Gastroesophageal sphincter (tissue), 4 donors: ENCODE results near the gene CD19. TPM values are rescaled to one million over a fixed set of nuclear protein-coding genes. Genes with fewer than 3 reads are reported as not detected.
"Not testable (repeated sequence)": the region's sequence is repeated elsewhere in the genome, so short reads cannot be mapped to it uniquely, and the experiment has no call there.

Experiments
- ATAC-seq: fragments of 150-250 bp; one replicate; pipeline ENCODE4 v1.9.1; 2016; ENCODE audit warnings: mild to moderate bottlenecking, moderate library complexity
- H3K27ac ChIP-seq, 4 donors: fragments of 200-600 bp; sonication (generic) in 3 of 4; 1 replicate in 3 of 4; 2 replicates in 1 of 4; pipeline ENCODE4 v1.5.1; 2016 to 2019
- H3K27me3 ChIP-seq: fragments of 200-600 bp; sonication (generic); one replicate; pipeline ENCODE4 v1.5.1; 2019
- H3K36me3 ChIP-seq, 2 donors: fragments of 200-600 bp; sonication (generic); one replicate each; pipeline ENCODE4 v1.5.1; 2019; ENCODE audit warnings: control low read depth in 1 of 2
- H3K4me1 ChIP-seq, 3 donors: fragments of 200-600 bp; sonication (generic); 1 replicate in 2 of 3; 2 replicates in 1 of 3; pipeline ENCODE4 v1.5.1; 2016 to 2019; ENCODE audit warnings: control low read depth in 2 of 3
- H3K4me3 ChIP-seq, 2 donors: fragments of 200-600 bp; sonication (generic); one replicate each; pipeline ENCODE4 v1.5.1; 2019; ENCODE audit warnings: mild to moderate bottlenecking in 1 of 2, moderate library complexity in 1 of 2
- H3K9me3 ChIP-seq, 3 donors: fragments of 200-600 bp; sonication (generic); one replicate each; pipeline ENCODE4 v1.5.1; 2017 to 2019; ENCODE audit warnings: control low read depth in 2 of 3
- EP300 ChIP-seq: sonication (generic); formaldehyde crosslinking; IDR thresholded peaks from one replicate; pipeline ENCODE4 v1.6.1; 2017; ENCODE audit warnings: antibody characterized with exemption, mild to moderate bottlenecking
- POLR2A ChIP-seq, 2 donors: fragments of 450-650 bp; IDR thresholded peaks; one replicate each; pipeline ENCODE4 v1.6.1; 2017; ENCODE audit warnings: antibody characterized with exemption in 2 of 2, mild to moderate bottlenecking in 2 of 2, moderate library complexity in 1 of 2
- POLR2AphosphoS5 ChIP-seq: sonication (generic); formaldehyde crosslinking; IDR thresholded peaks from one replicate; pipeline ENCODE4 v1.6.1; 2017; ENCODE audit warnings: antibody characterized with exemption
- WGBS, 2 donors: methylation state at CpG; one replicate each; pipeline ENCODE4 v1.1.5; 2018; ENCODE audit warnings: low coverage in 1 of 2; 5-methylcytosine and 5-hydroxymethylcytosine counted together
- total RNA-seq, 4 donors: library from RNA; depleted of rRNA; stranded (reverse); fragments of >200 nt; gene quantifications; one replicate each; pipeline ENCODE4 v1.1.0, GENCODE V29; 2016
- TF ChIP-seq, protein P1 (sequence below), 4 experiments: fragments of 200-600 bp in 2 of 4; fragments of 450-650 bp in 2 of 4; sonication (generic) in 1 of 4; IDR thresholded peaks; one replicate each; pipeline ENCODE4 v1.5.1; 2017 to 2019; ENCODE audit warnings: antibody characterized with exemption in 4 of 4, mild to moderate bottlenecking in 2 of 4, moderate library complexity in 2 of 4

The CD19 gene
- total RNA-seq, 4 donors from 2014 or later: not detected

DNA sequence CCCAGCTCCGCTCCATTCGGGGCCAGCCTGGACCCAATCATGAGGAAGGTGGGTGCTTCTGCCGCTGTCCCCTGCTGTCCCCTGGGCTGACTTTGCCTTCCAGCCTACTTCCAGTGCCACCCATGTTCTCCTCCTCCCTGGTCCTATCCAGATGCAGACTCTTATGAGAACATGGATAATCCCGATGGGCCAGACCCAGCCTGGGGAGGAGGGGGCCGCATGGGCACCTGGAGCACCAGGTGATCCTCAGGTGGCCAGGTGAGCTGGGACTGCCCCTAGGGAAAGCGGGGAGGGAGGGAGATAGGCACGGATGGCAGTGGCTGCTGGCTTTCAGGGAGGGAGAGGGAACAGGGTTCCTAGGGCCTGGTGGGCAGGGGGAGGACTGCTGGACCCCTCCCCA lies 7.0 kb downstream of the CD19 start:
- ATAC-seq: no peak
- Histone ChIP-seq H3K9me3 (no peaks in the 10 kb centered on the region), H3K27me3 (peaks cover 28% of the 10 kb centered on the region), H3K4me1 (peaks cover 0 to 12% (median 0%) of the 10 kb centered on the region in 3 donors), H3K27ac (no peak overlapping the region), H3K36me3 (no peaks in the 10 kb centered on the region), H3K4me3 (no peak overlapping the region)
- WGBS, 2 donors: 80 to 100% methylated on average over 1 of the region's 7 CpGs
- TF ChIP-seq POLR2AphosphoS5 (no peak), EP300 (no peak), POLR2A (IDR thresholded peaks at IDR 0.05) (no peak)
- TF ChIP-seq, protein P1, sequence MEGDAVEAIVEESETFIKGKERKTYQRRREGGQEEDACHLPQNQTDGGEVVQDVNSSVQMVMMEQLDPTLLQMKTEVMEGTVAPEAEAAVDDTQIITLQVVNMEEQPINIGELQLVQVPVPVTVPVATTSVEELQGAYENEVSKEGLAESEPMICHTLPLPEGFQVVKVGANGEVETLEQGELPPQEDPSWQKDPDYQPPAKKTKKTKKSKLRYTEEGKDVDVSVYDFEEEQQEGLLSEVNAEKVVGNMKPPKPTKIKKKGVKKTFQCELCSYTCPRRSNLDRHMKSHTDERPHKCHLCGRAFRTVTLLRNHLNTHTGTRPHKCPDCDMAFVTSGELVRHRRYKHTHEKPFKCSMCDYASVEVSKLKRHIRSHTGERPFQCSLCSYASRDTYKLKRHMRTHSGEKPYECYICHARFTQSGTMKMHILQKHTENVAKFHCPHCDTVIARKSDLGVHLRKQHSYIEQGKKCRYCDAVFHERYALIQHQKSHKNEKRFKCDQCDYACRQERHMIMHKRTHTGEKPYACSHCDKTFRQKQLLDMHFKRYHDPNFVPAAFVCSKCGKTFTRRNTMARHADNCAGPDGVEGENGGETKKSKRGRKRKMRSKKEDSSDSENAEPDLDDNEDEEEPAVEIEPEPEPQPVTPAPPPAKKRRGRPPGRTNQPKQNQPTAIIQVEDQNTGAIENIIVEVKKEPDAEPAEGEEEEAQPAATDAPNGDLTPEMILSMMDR (IDR thresholded peaks at IDR 0.05): no peak

DNA sequence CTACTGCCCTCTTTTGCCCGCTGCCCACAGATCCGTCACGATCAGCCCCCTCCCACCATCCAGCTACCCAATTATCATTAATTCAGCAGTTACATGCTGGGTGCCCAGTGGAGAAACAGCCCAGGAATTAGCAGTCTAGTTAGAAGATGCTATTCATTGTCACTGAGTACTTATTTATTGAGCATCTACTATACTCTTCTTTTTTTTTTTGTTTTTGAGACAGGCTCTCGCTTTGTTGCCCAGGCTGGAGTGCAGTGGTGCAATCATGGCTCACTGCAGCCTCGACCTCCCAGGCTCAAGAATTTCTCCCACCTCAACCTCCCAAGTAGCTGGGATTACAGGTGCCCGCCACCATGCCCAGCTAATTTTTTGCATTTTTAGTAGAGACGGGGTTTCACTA lies 8.1 kb downstream of the CD19 start:
- peaks cover 28% of the 10 kb centered on the region for H3K27me3 ChIP-seq
- ATAC-seq: not testable (repeated sequence)

DNA sequence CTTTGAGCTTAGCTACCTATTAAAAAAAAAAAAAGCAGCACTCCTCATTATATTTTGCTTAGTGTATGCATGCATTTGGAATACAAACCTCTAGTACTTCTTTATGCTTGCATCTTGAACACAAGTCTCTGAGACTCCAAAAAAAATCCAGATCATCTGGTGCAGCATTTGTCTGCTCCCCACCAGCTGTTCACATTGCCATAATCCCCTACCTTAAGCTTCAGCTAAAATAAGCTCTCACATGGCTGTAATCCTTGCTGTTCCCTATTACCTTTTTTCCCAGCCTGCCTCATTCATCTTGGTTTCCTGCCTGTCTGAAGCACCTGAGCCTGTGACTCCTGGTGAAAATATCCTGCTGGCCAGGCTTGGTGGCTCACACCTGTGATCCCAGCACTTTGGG lies 11.5 kb downstream of the CD19 start:
- Histone ChIP-seq H3K27ac (no peak overlapping the region), H3K27me3 (peaks cover 9% of the 10 kb centered on the region), H3K9me3 (no peaks in the 10 kb centered on the region), H3K4me1 (peaks cover 0 to 13% (median 5%) of the 10 kb centered on the region in 3 donors), H3K4me3 (no peak overlapping the region), H3K36me3 (no peaks in the 10 kb centered on the region)
- TF ChIP-seq EP300: no peak
- no peak for TF ChIP-seq POLR2AphosphoS5
- no peak for TF ChIP-seq POLR2A (IDR thresholded peaks at IDR 0.05)
- TF ChIP-seq, protein P1 (IDR thresholded peaks at IDR 0.05): no peak
- no peak for ATAC-seq

More for the DNA sequence above, 8.1 kb downstream of the CD19 start:
- H3K36me3 ChIP-seq, H3K27ac ChIP-seq, H3K4me3 ChIP-seq, H3K9me3 ChIP-seq: not testable (repeated sequence)
- WGBS, 2 donors: 84 to 100% methylated on average over 3 to 6 of the region's 7 CpGs
- peaks cover 0 to 13% (median 0%) of the 10 kb centered on the region in 3 donors for H3K4me1 ChIP-seq

DNA sequence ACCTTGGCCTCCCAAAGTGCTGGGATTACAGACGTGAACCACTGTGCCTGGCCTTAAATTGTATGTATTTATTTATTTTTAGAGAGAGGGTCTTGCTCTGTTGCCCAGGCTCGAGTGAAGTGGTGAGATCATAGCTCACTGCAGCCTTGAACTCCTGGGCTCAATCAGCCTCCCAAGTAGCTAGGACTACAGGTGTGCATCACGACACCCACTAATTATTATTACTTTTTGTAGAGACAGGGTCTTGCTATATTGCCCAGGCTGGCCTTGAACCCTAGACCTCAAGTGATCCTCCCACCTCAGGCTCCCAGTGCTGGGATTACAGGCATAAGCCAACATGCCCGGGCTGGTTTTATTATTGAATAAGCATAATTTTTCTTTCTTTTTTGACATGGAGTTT lies 14.9 kb downstream of the CD19 start:
- Histone ChIP-seq H3K4me3 (no peak overlapping the region), H3K9me3 (no peaks in the 10 kb centered on the region), H3K27ac (no peak overlapping the region), H3K36me3 (no peaks in the 10 kb centered on the region), H3K27me3 (no peaks in the 10 kb centered on the region), H3K4me1 (peaks cover 0 to 23% (median 6%) of the 10 kb centered on the region in 3 donors)
- TF ChIP-seq EP300 (no peak), POLR2A (IDR thresholded peaks at IDR 0.05) (no peak), POLR2AphosphoS5 (no peak)
- TF ChIP-seq, protein P1 (IDR thresholded peaks at IDR 0.05): no peak
- WGBS, 2 donors: 45 to 66% methylated on average over 3 to 4 of the region's 4 CpGs
- ATAC-seq: no peak

DNA sequence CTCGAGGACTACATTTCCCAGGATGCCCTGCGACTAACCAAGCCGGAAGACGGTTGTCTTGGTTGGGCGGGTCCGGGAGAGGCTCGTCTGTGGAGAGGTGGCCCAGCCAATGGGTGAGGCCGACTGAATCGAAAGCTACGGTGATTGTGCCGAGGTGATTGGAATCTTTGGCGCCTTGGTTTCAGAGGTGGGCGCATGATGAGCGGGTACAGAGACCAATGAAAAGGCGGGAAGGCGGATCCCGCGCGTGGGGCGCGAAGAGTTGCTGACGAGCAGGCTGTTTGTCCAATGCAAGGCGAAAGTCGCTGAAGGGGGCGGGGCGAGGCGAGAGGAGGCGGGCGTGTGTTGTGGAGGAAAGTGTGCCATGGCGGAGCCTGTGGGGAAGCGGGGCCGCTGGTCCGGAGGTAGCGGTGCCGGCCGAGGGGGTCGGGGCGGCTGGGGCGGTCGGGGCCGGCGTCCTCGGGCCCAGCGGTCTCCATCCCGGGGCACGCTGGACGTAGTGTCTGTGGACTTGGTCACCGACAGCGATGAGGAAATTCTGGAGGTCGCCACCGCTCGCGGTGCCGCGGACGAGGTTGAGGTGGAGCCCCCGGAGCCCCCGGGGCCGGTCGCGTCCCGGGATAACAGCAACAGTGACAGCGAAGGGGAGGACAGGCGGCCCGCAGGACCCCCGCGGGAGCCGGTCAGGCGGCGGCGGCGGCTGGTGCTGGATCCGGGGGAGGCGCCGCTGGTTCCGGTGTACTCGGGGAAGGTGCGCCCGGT lies 19.1 kb downstream of the CD19 start, which contains the start of gene NFATC2IP:
TSS of gene NFATC2IP (plus strand) at position 290 of the 762 bp plus-strand sequence. CDS start at position 365, 75 bp downstream.
- TF ChIP-seq POLR2A (IDR thresholded peaks at IDR 0.05) (peak in 1 of 2 donors; percentile 35), EP300 (no peak), POLR2AphosphoS5 (peak; percentile 19)
- peak within 1 kb of the TSS; percentile 62 to 97 for H3K4me3 ChIP-seq
- peaks cover 0 to 30% (median 9%) of the 10 kb centered on the region in 3 donors for H3K4me1 ChIP-seq
- H3K9me3 ChIP-seq: no peaks in the 10 kb centered on the region
- no peaks in the 10 kb centered on the region for H3K27me3 ChIP-seq
- 0% methylated on average over 19 of the region's 79 CpGs; no CpG with 5 or more reads in 1 of the 2 donors for WGBS, 2 donors
- peak within 1 kb of the TSS; percentile 44 to 90 (median 88) for H3K27ac ChIP-seq
- peaks cover 0 to 37% of the 10 kb centered on the region in 2 donors for H3K36me3 ChIP-seq
- peak; percentile 99 for ATAC-seq
